ENCODE measurements around the gene HOXC4. TPM values are rescaled to one million over a fixed set of nuclear protein-coding genes. Genes with fewer than 3 reads are reported as not detected.
A peak's percentile ranks its signal among the peaks of the same experiment; 100 is the strongest.

The HOXC4 gene
- total RNA-seq, 6 donors from 2014 or later, result 0.40 to 1.0 (median 0.59) TPM; not detected in 3

DNA sequence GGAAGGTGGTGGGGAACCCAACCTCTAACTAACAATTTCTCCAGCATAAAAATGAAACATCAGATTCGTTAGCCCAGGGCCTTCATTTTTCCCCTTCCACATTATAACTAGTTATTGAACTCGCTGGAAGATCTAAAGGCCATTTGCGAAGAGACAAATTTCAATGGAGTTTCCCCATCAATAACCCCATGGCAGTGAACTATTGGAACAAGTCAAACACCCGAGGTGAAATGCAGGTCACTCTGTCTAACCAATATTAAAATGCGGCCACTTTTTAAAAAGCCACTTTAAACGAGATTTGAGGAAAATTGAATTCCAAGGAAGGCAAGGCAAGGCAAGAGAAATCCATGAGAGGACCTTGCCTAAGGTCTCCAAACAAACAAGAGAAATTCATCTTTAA, 4.5 kb upstream of the HOXC4 start:
- Histone ChIP-seq H3K9me3 (no peaks in the 10 kb centered on the region), H3K4me1 (peaks cover 7 to 23% (median 7%) of the 10 kb centered on the region in 4 donors), H3K4me3 (no peak overlapping the region), H3K27ac (no peak overlapping the region), H3K27me3 (peaks cover 0 to 61% (median 35%) of the 10 kb centered on the region in 4 donors), H3K36me3 (no peaks in the 10 kb centered on the region)
- no peak for DNase-seq
- TF ChIP-seq EP300 (IDR thresholded peaks at IDR 0.05) (no peak), CTCF (IDR thresholded peaks at IDR 0.05) (no peak), POLR2A (IDR thresholded peaks at IDR 0.05) (no peak), POLR2AphosphoS5 (IDR thresholded peaks at IDR 0.05) (no peak)
- WGBS, 2 donors, result 39 to 43% methylated on average over 6 of the region's 6 CpGs
- no peak for ATAC-seq (ENCODE audit: low FRiP score in 2 of 2)

DNA sequence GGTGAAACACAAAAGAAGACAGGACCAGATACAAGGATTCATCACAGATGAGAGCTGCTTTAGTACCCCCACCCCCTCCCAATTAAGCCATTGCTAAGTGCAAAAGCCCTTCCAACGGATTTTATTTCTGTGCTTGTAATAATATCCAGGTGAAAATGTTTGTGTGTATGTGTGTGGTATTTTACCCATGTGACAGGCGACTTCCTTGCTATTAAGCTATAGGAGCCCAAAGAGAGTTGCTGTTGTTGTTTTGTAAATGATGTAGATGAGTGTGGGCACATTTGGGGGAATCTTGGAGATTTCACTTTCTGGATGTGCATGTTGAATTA, 3.2 kb upstream of the HOXC4 start:
- WGBS, 2 donors, result 34 to 43% methylated on average over 2 of the region's 2 CpGs
- Histone ChIP-seq H3K27me3 (peaks cover 1 to 66% (median 38%) of the 10 kb centered on the region in 4 donors), H3K27ac (no peak overlapping the region), H3K36me3 (no peaks in the 10 kb centered on the region), H3K4me1 (peaks cover 7 to 28% (median 8%) of the 10 kb centered on the region in 4 donors), H3K9me3 (no peaks in the 10 kb centered on the region), H3K4me3 (no peak overlapping the region)
- ATAC-seq (ENCODE audit: low FRiP score in 2 of 2) (no peak), DNase-seq (no peak)
- TF ChIP-seq POLR2A (IDR thresholded peaks at IDR 0.05) (no peak), POLR2AphosphoS5 (IDR thresholded peaks at IDR 0.05) (no peak), CTCF (IDR thresholded peaks at IDR 0.05) (no peak), EP300 (IDR thresholded peaks at IDR 0.05) (no peak)

GRCh38 chr12:54051026-54051842, 2.4 kb upstream of the HOXC4 start:
- Histone ChIP-seq H3K27ac (no peak overlapping the region), H3K36me3 (no peaks in the 10 kb centered on the region), H3K9me3 (no peaks in the 10 kb centered on the region), H3K4me3 (no peak overlapping the region), H3K27me3 (peaks cover 1 to 61% (median 38%) of the 10 kb centered on the region in 4 donors), H3K4me1 (peaks cover 7 to 28% (median 8%) of the 10 kb centered on the region in 4 donors)
- WGBS, 2 donors, result 29 to 32% methylated on average over 8 to 12 of the region's 12 CpGs
- no peak for TF ChIP-seq POLR2A (IDR thresholded peaks at IDR 0.05)
- no peak for TF ChIP-seq POLR2AphosphoS5 (IDR thresholded peaks at IDR 0.05)
- TF ChIP-seq CTCF (IDR thresholded peaks at IDR 0.05), result no peak
- TF ChIP-seq EP300 (IDR thresholded peaks at IDR 0.05), result no peak
- DNase-seq, result peak in 1 of 2 donors; percentile 33
- ATAC-seq (ENCODE audit: low FRiP score in 2 of 2), result no peak

- peaks cover 4 to 23% (median 8%) of the 10 kb centered on the region in 4 donors for H3K4me1 ChIP-seq
- 33 to 34% methylated on average over 24 of the region's 24 CpGs for WGBS, 2 donors
These were observed 1.7 kb upstream of the HOXC4 start for GRCh38 chr12:54051874-54052437.

More at GRCh38 chr12:54051874-54052437, 1.7 kb upstream of the HOXC4 start:
- Histone ChIP-seq H3K27ac (no peak overlapping the region), H3K4me3 (no peak overlapping the region), H3K27me3 (peaks cover 1 to 55% (median 34%) of the 10 kb centered on the region in 4 donors), H3K9me3 (no peaks in the 10 kb centered on the region), H3K36me3 (no peaks in the 10 kb centered on the region)
- DNase-seq (peak in 1 of 2 donors; percentile 68), ATAC-seq (ENCODE audit: low FRiP score in 2 of 2) (peak in 1 of 2 donors; percentile 25)
- no peak for TF ChIP-seq EP300 (IDR thresholded peaks at IDR 0.05)
- TF ChIP-seq POLR2AphosphoS5 (IDR thresholded peaks at IDR 0.05), result no peak
- no peak for TF ChIP-seq CTCF (IDR thresholded peaks at IDR 0.05)
- no peak for TF ChIP-seq POLR2A (IDR thresholded peaks at IDR 0.05)
